Hepatocyte (in vitro differentiated cells): ENCODE results near the gene LCN1. TPM values are rescaled to one million over a fixed set of nuclear protein-coding genes. Genes with fewer than 3 reads are reported as not detected.
A peak's percentile ranks its signal among the peaks of the same experiment; 100 is the strongest.

Experiments
- DNase-seq: peaks from one replicate; pipeline ENCODE4 v3.0.0-alpha.2; 2016; ENCODE audit warnings: low spot score
- H2AFZ ChIP-seq: fragments of 200-600 bp; sonication (generic); 2 replicates; pipeline ENCODE4 v1.6.0; 2016; ENCODE audit warnings: antibody characterized with exemption, mild to moderate bottlenecking
- H3K27ac ChIP-seq: fragments of 200-600 bp; sonication (generic); 2 replicates; pipeline ENCODE4 v1.5.1; 2016; ENCODE audit warnings: mild to moderate bottlenecking
- H3K27me3 ChIP-seq: fragments of 200-600 bp; sonication (generic); 2 replicates; pipeline ENCODE4 v1.6.1; 2016
- H3K36me3 ChIP-seq: fragments of 200-600 bp; sonication (generic); replicated peaks from 2 replicates; pipeline ENCODE4 v1.5.1; 2016; ENCODE audit warnings: low read depth; ENCODE audit not compliant: insufficient read depth
- H3K4me1 ChIP-seq: fragments of 200-600 bp; sonication (generic); 2 replicates; pipeline ENCODE4 v1.5.1; 2016; ENCODE audit warnings: mild to moderate bottlenecking, moderate library complexity; ENCODE audit not compliant: insufficient read depth
- H3K4me2 ChIP-seq: fragments of 200-600 bp; sonication (generic); 2 replicates; pipeline ENCODE4 v1.6.0; 2016
- H3K4me3 ChIP-seq: fragments of 200-600 bp; sonication (generic); 2 replicates; pipeline ENCODE4 v1.5.1; 2016; ENCODE audit warnings: mild to moderate bottlenecking
- H3K79me2 ChIP-seq: fragments of 200-600 bp; sonication (generic); 2 replicates; pipeline ENCODE4 v1.6.0; 2017; ENCODE audit warnings: mild to moderate bottlenecking
- H3K9me2 ChIP-seq: fragments of 200-600 bp; sonication (generic); replicated peaks from 2 replicates; pipeline ENCODE4 v1.6.0; 2017; ENCODE audit warnings: mild to moderate bottlenecking; ENCODE audit not compliant: insufficient read depth
- H3K9me3 ChIP-seq: fragments of 200-600 bp; sonication (generic); 2 replicates; pipeline ENCODE4 v1.5.1; 2016; ENCODE audit warnings: low read depth, mild to moderate bottlenecking
- H4K20me1 ChIP-seq: fragments of 200-600 bp; sonication (generic); 2 replicates; pipeline ENCODE4 v1.6.0; 2016; ENCODE audit warnings: mild to moderate bottlenecking; ENCODE audit not compliant: insufficient read depth, poor library complexity, severe bottlenecking
- EZH2 ChIP-seq: fragments of 200-600 bp; sonication (generic); IDR thresholded peaks from 2 replicates; pipeline ENCODE4 v1.6.1; 2016; ENCODE audit warnings: antibody characterized with exemption, mild to moderate bottlenecking, borderline replicate concordance
- EZH2phosphoT487 ChIP-seq: fragments of 200-600 bp; sonication (generic); IDR thresholded peaks from one replicate; pipeline ENCODE4 v1.6.1; 2018; ENCODE audit warnings: antibody characterized with exemption, mild to moderate bottlenecking, low read depth, moderate library complexity; ENCODE audit not compliant: unreplicated experiment, severe bottlenecking
- WGBS: methylation state at CpG from one replicate; pipeline ENCODE4 v1.1.6; 2016; ENCODE audit warnings: low lambda C conversion rate; ENCODE audit errors: missing lambda C conversion rate; 5-methylcytosine and 5-hydroxymethylcytosine counted together
- polyA plus RNA-seq: library from polyadenylated mRNA; unstranded; fragments of >200 nt; fragmentation: Nextera tagmentation; extraction: Ambion mirVana; gene quantifications from 2 replicates; pipeline ENCODE4 v1.2.1, GENCODE V29; 2016
- total RNA-seq: library from RNA; depleted of rRNA; stranded (reverse); fragments of >200 nt; gene quantifications from 2 replicates; pipeline ENCODE4 v1.2.3, GENCODE V29; 2014
- TF ChIP-seq, protein P1 (sequence below): fragments of 200-600 bp; sonication (generic); IDR thresholded peaks from 2 replicates; pipeline ENCODE4 v1.5.1; 2016; ENCODE audit warnings: antibody characterized with exemption, mild to moderate bottlenecking; ENCODE audit not compliant: poor library complexity

Gene LCN1
- total and polyA plus RNA-seq, 2 experiments from 2014 or later: not detected

- Histone ChIP-seq H3K4me2 (no peak overlapping the region), H2AFZ (no peak overlapping the region), H3K27ac (no peak overlapping the region), H3K9me2 (no peaks in the 10 kb centered on the region), H3K4me1 (no peaks in the 10 kb centered on the region), H4K20me1 (no peaks in the 10 kb centered on the region), H3K36me3 (no peaks in the 10 kb centered on the region), H3K9me3 (no peaks in the 10 kb centered on the region), H3K4me3 (no peak overlapping the region), H3K79me2 (no peaks in the 10 kb centered on the region), H3K27me3 (no peaks in the 10 kb centered on the region)
- no peak for DNase-seq
- WGBS: 92% methylated on average over 30 of the region's 30 CpGs
- TF ChIP-seq, protein P1, sequence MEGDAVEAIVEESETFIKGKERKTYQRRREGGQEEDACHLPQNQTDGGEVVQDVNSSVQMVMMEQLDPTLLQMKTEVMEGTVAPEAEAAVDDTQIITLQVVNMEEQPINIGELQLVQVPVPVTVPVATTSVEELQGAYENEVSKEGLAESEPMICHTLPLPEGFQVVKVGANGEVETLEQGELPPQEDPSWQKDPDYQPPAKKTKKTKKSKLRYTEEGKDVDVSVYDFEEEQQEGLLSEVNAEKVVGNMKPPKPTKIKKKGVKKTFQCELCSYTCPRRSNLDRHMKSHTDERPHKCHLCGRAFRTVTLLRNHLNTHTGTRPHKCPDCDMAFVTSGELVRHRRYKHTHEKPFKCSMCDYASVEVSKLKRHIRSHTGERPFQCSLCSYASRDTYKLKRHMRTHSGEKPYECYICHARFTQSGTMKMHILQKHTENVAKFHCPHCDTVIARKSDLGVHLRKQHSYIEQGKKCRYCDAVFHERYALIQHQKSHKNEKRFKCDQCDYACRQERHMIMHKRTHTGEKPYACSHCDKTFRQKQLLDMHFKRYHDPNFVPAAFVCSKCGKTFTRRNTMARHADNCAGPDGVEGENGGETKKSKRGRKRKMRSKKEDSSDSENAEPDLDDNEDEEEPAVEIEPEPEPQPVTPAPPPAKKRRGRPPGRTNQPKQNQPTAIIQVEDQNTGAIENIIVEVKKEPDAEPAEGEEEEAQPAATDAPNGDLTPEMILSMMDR: no peak
- no peak for TF ChIP-seq EZH2
- TF ChIP-seq EZH2phosphoT487: no peak
These were observed 26.3 kb upstream of the LCN1 start for GRCh38 chr9:135494791-135495559.

DNA sequence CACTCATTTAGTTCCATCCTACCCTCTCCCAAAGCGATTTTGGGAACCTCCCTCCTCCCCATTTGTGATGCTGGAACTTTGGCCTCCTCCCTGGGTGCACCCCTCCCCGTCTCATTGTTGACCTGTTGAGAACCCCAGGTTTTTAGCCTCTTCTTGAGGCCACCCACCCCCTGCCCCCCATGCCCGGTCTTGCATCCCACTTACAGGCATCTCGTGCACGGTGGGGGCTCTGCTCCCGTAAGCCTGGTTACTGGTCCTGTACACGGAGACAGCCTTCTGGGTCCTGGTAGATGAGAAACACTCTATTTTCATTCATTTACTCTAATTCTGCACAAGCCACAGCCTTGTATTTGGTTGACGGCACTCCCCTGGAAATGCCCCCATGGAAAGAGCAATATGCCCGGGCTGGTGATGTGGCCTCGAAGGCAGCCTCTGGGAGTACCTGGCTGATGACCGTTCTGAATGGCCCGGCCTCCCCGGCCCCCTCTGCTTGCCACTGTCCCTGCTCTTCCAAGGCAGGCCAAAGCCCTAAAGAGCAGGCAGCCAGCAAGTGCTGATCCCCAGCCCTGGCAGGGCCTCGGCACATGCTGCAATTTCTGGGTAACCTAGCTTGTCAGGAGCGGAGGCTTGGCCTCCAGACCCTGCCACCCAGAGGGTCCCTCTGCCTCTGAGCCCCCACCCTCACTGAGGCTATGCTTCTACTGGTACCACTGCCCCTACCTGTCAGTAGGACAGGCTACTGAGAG is 22.7 kb upstream of the LCN1 start:
- H3K4me2 ChIP-seq: peak overlapping the region; percentile 99
- H3K27ac ChIP-seq: peak overlapping the region; percentile 76
- no peak overlapping the region for H2AFZ ChIP-seq
- H3K9me3 ChIP-seq: no peaks in the 10 kb centered on the region
- no peak overlapping the region for H3K4me3 ChIP-seq
- no peaks in the 10 kb centered on the region for H3K27me3 ChIP-seq
- peaks cover 17% of the 10 kb centered on the region for H3K79me2 ChIP-seq
- H3K36me3 ChIP-seq: no peaks in the 10 kb centered on the region
- WGBS: 90% methylated on average over 15 of the region's 15 CpGs
- H3K9me2 ChIP-seq: no peaks in the 10 kb centered on the region
- no peak for TF ChIP-seq EZH2phosphoT487
- TF ChIP-seq EZH2: no peak
- TF ChIP-seq, protein P1: no peak
- H3K4me1 ChIP-seq: peaks cover 7% of the 10 kb centered on the region
- H4K20me1 ChIP-seq: peaks cover 5% of the 10 kb centered on the region
- no peak for DNase-seq

GRCh38 chr9:135499326-135500070 is 21.7 kb upstream of the LCN1 start:
- Histone ChIP-seq H3K9me3 (no peaks in the 10 kb centered on the region), H3K4me3 (peak overlapping the region; percentile 92), H3K9me2 (no peaks in the 10 kb centered on the region), H3K27me3 (no peaks in the 10 kb centered on the region), H2AFZ (peak overlapping the region; percentile 95), H3K27ac (peak overlapping the region; percentile 76), H3K79me2 (peaks cover 17% of the 10 kb centered on the region), H3K4me2 (peak overlapping the region; percentile 99), H3K36me3 (no peaks in the 10 kb centered on the region), H4K20me1 (peaks cover 5% of the 10 kb centered on the region), H3K4me1 (peaks cover 7% of the 10 kb centered on the region)
- TF ChIP-seq EZH2phosphoT487 (no peak), EZH2 (no peak)
- TF ChIP-seq, protein P1: no peak
- peak; percentile 96 for DNase-seq
- 1% methylated on average over 46 of the region's 58 CpGs for WGBS
